Liver (tissue), 9 donors: ENCODE data around the gene ZNF618. TPM values are rescaled to one million over a fixed set of nuclear protein-coding genes. Genes with fewer than 3 reads are reported as not detected.

Source experiments
- DNase-seq: peaks from one replicate; pipeline ENCODE4 v3.0.0-alpha.2; 2017; ENCODE audit warnings: low spot score
- H3K27ac ChIP-seq, 2 donors: one replicate each; pipeline ENCODE4 v1.7.0; 2013; ENCODE audit warnings: inconsistent platforms in 2 of 2, low read length in 2 of 2, control low read depth in 1 of 2, low read depth in 1 of 2, mild to moderate bottlenecking in 1 of 2
- H3K27me3 ChIP-seq, 4 donors: one replicate each; pipeline versions ENCODE4 v1.6.1 to v1.7.0; 2013; ENCODE audit warnings: low read length in 3 of 4, inconsistent platforms in 1 of 4, mild to moderate bottlenecking in 1 of 4, moderate library complexity in 1 of 4; ENCODE audit not compliant: control insufficient read depth in 4 of 4, insufficient read depth in 4 of 4
- H3K36me3 ChIP-seq, 4 donors: one replicate each; pipeline versions ENCODE4 v1.6.1 to v1.7.0; 2013; ENCODE audit warnings: low read length in 3 of 4, mild to moderate bottlenecking in 3 of 4, low read depth in 1 of 4, moderate library complexity in 1 of 4; ENCODE audit not compliant: control insufficient read depth in 4 of 4, insufficient read depth in 3 of 4
- H3K4me1 ChIP-seq, 4 donors: one replicate each; pipeline versions ENCODE4 v1.6.1 to v1.7.0; 2013; ENCODE audit warnings: low read length in 3 of 4, mild to moderate bottlenecking in 3 of 4, moderate library complexity in 1 of 4; ENCODE audit not compliant: control insufficient read depth in 4 of 4, insufficient read depth in 4 of 4
- H3K4me3 ChIP-seq, 3 donors: one replicate each; pipeline versions ENCODE4 v1.6.1 to v1.7.0; 2013; ENCODE audit warnings: low read length in 3 of 3, control low read depth in 1 of 3, low read depth in 1 of 3, mild to moderate bottlenecking in 1 of 3
- H3K9ac ChIP-seq, 2 donors: one replicate each; pipeline ENCODE4 v1.7.0; 2013; ENCODE audit warnings: low read length in 2 of 2, mild to moderate bottlenecking in 2 of 2, moderate library complexity in 2 of 2, control low read depth in 1 of 2, low read depth in 1 of 2
- H3K9me3 ChIP-seq, 4 donors: one replicate each; pipeline versions ENCODE4 v1.6.1 to v1.7.0; 2013; ENCODE audit warnings: low read length in 3 of 4; ENCODE audit not compliant: control insufficient read depth in 4 of 4
- EGR1 ChIP-seq, 2 donors: IDR thresholded peaks; 2 replicates each; pipeline ENCODE4 v1.6.1; 2016 to 2018; ENCODE audit warnings: antibody characterized with exemption in 2 of 2, low read depth in 2 of 2
- FOXA1 ChIP-seq: IDR thresholded peaks from 2 replicates; pipeline ENCODE4 v1.6.1; 2016; ENCODE audit warnings: antibody characterized with exemption
- FOXA2 ChIP-seq: IDR thresholded peaks from 2 replicates; pipeline ENCODE4 v1.6.1; 2016; ENCODE audit warnings: antibody characterized with exemption
- GABPA ChIP-seq, 2 donors: IDR thresholded peaks in 1 of 2; conservative IDR thresholded peaks in 1 of 2; 2 replicates each; pipeline ENCODE4 v1.6.1; 2016; ENCODE audit warnings: antibody characterized with exemption in 2 of 2, mild to moderate bottlenecking in 1 of 2, moderate library complexity in 1 of 2
- JUND ChIP-seq, 2 donors: IDR thresholded peaks; 2 replicates each; pipeline ENCODE4 v1.6.1; 2016; ENCODE audit warnings: antibody characterized with exemption in 2 of 2
- NR2F2 ChIP-seq: IDR thresholded peaks from 2 replicates; pipeline ENCODE4 v1.6.1; 2016; ENCODE audit warnings: antibody characterized with exemption
- RAD21 ChIP-seq, 2 donors: IDR thresholded peaks; 2 replicates each; pipeline ENCODE4 v1.6.1; 2016; ENCODE audit warnings: antibody characterized with exemption in 2 of 2, mild to moderate bottlenecking in 2 of 2
- SP1 ChIP-seq: IDR thresholded peaks from 2 replicates; pipeline ENCODE4 v1.6.1; 2018; ENCODE audit warnings: antibody characterized with exemption, mild to moderate bottlenecking
- TAF1 ChIP-seq: conservative IDR thresholded peaks from 2 replicates; pipeline ENCODE4 v1.6.1; 2016; ENCODE audit warnings: antibody characterized with exemption, mild to moderate bottlenecking
- YY1 ChIP-seq: IDR thresholded peaks from 2 replicates; pipeline ENCODE4 v1.6.1; 2016; ENCODE audit warnings: antibody characterized with exemption, mild to moderate bottlenecking
- WGBS: extraction: QIAGEN DNeasy Blood & Tissue Kit; methylation state at CpG from one replicate; pipeline ENCODE4 v1.1.7; 2013; 5-methylcytosine and 5-hydroxymethylcytosine counted together
- polyA plus RNA-seq, 2 donors: library from polyadenylated mRNA; stranded (reverse) in 1 of 2; unstranded in 1 of 2; fragments of 200-250 nt in 1 of 2; fragments of >200 nt in 1 of 2; fragmentation: Nextera tagmentation in 1 of 2; extraction: Ambion mirVana in 1 of 2; gene quantifications; one replicate each; pipeline versions ENCODE4 v1.2.1 to v1.2.3, GENCODE V29; 2013 to 2015
- total RNA-seq, 2 donors: library from RNA; depleted of rRNA; stranded (reverse); fragments of >200 nt; gene quantifications; one replicate each; pipeline ENCODE4 v1.2.3, GENCODE V29; 2014
- TF ChIP-seq, protein P1 (sequence below): IDR thresholded peaks from 2 replicates; pipeline ENCODE4 v1.6.1; 2016; ENCODE audit warnings: antibody characterized with exemption
- TF ChIP-seq, protein P2 (sequence below): fragments of 150-350 bp; IDR thresholded peaks from 2 replicates; pipeline ENCODE4 v1.5.1; 2017; ENCODE audit warnings: improper control_type of control experiment, low read depth, low read length; ENCODE audit not compliant: missing input control
- donor health status: healthy.
- donor health status: healthy.
- donor health status: healthy.
- donor health status: healthy.
- donor health status: healthy.

The ZNF618 gene
- total and polyA plus RNA-seq, 4 donors: 2.2 to 6.5 (median 3.7) TPM

DNA sequence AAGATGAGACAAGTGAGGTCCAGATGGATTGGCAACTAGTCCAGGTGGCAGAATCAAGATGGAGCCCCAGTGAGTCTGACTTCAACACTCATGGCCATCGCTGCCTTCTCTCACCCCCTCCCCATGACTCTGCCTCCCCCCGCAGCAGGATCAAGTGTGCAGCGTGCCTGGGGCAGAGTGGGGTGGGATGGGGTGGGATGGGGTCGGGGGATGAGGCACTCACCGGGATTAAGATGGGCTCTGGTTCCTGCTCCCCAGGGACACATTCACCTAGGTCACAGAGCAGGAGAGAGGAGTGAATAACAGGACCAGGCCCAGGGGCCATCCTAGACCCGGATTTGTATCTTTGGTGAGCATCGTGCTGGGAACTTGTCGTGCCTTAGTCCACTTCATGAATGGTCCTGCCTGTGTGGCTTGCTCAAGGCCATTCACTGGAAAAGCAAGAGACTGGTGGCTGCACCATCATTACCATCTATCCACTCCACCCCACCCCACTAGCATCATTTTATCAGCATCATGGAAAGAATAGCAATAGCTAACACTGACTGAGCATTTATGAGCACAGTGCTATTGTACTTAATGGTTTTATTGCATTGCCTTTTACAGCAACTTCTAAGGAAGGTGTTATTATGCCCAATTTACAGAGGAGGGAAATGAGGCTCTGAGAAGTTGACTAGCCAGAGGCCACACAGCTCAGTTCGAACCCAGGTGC lies 193.5 kb downstream of the ZNF618 start (continued):
- TF ChIP-seq NR2F2 (no peak), FOXA2 (no peak), JUND (IDR thresholded peaks at IDR 0.05) (no peak)
- TF ChIP-seq, protein P1, sequence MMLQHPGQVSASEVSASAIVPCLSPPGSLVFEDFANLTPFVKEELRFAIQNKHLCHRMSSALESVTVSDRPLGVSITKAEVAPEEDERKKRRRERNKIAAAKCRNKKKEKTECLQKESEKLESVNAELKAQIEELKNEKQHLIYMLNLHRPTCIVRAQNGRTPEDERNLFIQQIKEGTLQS: no peak

DNA sequence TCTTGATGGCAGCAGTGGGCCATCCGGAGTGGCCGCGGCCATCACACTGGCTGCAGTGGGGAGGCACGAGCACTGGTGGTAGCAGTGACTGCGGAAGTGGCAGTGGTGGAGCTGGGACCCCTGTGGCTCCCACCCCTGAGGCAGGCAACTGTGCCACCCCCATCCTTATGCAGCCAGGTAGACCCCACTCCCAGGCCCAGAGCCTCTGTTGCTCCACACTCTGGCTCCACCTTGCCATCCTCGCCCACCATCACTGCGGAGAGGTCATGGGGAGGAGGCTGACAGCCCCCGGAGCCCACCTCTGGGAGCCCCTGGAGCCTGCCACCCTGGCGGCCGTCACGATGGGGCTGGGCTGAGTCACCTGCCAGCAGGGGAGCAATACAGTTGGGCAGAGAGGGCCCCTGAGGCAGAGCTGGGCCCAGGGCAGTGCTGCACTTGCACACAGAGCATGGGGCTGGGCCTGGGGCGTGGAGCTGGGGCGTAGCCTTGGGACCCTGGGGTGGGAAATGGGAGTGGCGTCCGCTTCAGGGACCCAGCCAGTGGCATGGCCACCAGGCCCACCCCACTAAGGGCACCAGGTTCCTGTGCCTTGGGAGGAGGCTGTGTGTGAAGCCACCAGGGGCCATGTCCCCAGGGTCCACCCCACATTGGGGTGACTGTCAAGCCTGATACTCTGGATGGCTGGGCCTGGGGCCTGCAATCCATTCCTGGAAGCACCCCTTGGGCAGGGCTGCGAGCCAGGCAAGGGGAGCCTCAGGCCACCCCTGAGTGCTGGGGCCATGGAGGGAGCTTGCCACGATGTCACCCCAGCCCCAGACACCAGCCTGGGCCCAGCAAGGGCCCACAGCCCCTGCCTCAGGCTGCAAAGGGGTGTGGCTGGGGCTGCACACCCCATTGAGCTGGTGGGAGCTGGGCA lies 194.3 kb downstream of the ZNF618 start:
- 89% methylated on average over 17 of the region's 17 CpGs for WGBS
- H3K4me3 ChIP-seq: no peak overlapping the region
- H3K27me3 ChIP-seq: no peaks in the 10 kb centered on the region
- H3K9ac ChIP-seq: no peak overlapping the region
- H3K9me3 ChIP-seq: no peaks in the 10 kb centered on the region
- DNase-seq: no peak
- TF ChIP-seq EGR1 (IDR thresholded peaks at IDR 0.05; ENCODE audit: low read depth in 2 of 2) (no peak), SP1 (no peak), RAD21 (IDR thresholded peaks at IDR 0.05) (no peak), NR2F2 (no peak)
- TF ChIP-seq, protein P2, sequence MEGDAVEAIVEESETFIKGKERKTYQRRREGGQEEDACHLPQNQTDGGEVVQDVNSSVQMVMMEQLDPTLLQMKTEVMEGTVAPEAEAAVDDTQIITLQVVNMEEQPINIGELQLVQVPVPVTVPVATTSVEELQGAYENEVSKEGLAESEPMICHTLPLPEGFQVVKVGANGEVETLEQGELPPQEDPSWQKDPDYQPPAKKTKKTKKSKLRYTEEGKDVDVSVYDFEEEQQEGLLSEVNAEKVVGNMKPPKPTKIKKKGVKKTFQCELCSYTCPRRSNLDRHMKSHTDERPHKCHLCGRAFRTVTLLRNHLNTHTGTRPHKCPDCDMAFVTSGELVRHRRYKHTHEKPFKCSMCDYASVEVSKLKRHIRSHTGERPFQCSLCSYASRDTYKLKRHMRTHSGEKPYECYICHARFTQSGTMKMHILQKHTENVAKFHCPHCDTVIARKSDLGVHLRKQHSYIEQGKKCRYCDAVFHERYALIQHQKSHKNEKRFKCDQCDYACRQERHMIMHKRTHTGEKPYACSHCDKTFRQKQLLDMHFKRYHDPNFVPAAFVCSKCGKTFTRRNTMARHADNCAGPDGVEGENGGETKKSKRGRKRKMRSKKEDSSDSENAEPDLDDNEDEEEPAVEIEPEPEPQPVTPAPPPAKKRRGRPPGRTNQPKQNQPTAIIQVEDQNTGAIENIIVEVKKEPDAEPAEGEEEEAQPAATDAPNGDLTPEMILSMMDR: no peak
- TF ChIP-seq, protein P1: no peak
- H3K36me3 ChIP-seq: peaks cover 12 to 60% (median 47%) of the 10 kb centered on the region in 4 donors
- H3K27ac ChIP-seq: no peak overlapping the region
- peaks cover 8 to 76% (median 53%) of the 10 kb centered on the region in 4 donors for H3K4me1 ChIP-seq

DNA sequence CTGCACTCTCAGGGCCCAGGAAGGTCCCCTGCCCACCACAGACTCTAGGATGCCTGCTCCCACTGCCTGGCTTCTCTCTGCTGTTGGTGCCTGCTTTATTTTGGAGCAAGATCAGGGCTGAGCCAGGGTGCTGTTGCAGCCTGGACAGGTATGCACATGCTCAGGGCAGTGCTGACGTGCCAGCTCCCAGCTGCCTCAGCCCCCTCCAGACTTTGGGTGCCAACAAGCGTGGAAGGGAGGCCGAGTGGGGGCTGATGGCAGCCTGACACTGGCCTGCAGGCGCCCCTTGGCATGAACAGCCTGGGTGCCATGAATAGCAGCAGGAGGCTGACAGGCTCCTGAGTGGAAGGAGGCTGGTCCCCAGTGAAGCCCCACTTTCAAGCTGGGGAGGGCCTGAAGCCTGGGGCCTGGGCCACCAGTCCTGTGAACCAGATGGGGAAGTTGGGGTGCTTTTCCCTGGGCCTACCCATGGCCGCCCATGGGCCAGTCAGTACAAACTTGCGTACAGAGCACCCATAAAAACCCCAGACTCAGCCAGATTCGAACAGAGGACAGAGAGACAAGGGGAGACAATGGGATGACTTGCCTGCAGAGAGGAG lies 195.2 kb downstream of the ZNF618 start:
- TF ChIP-seq FOXA1: no peak
- TF ChIP-seq FOXA2: no peak
- no peak for TF ChIP-seq YY1
- no peak for TF ChIP-seq EGR1 (IDR thresholded peaks at IDR 0.05; ENCODE audit: low read depth in 2 of 2)
- TF ChIP-seq GABPA (IDR thresholded peaks at IDR 0.05 in 1 of 2, conservative IDR thresholded peaks at IDR 0.05 in 1 of 2): no peak
- no peak for TF ChIP-seq TAF1
- TF ChIP-seq RAD21 (IDR thresholded peaks at IDR 0.05): no peak
- H3K27ac ChIP-seq: no peak overlapping the region
- 83% methylated on average over 7 of the region's 7 CpGs for WGBS
- no peaks in the 10 kb centered on the region for H3K27me3 ChIP-seq
- DNase-seq: no peak
- peaks cover 12 to 55% (median 45%) of the 10 kb centered on the region in 4 donors for H3K36me3 ChIP-seq
- no peak overlapping the region for H3K9ac ChIP-seq
- H3K4me3 ChIP-seq: no peak overlapping the region
- H3K9me3 ChIP-seq: no peaks in the 10 kb centered on the region
- H3K4me1 ChIP-seq: peaks cover 8 to 78% (median 59%) of the 10 kb centered on the region in 4 donors
